Skeletal muscle cell (primary cell): Measurements from ENCODE around the gene CCDC70.

Experiments used
- DNase-seq: peaks from one replicate; pipeline ENCODE4 v3.0.0-alpha.2; 2010; ENCODE audit warnings: low read depth
- H3K4me3 ChIP-seq: 2 replicates; pipeline ENCODE4 v1.5.1; 2011; ENCODE audit warnings: low read depth, mild to moderate bottlenecking, control low read depth, low read length, moderate library complexity

CCDC70 gene

DNA sequence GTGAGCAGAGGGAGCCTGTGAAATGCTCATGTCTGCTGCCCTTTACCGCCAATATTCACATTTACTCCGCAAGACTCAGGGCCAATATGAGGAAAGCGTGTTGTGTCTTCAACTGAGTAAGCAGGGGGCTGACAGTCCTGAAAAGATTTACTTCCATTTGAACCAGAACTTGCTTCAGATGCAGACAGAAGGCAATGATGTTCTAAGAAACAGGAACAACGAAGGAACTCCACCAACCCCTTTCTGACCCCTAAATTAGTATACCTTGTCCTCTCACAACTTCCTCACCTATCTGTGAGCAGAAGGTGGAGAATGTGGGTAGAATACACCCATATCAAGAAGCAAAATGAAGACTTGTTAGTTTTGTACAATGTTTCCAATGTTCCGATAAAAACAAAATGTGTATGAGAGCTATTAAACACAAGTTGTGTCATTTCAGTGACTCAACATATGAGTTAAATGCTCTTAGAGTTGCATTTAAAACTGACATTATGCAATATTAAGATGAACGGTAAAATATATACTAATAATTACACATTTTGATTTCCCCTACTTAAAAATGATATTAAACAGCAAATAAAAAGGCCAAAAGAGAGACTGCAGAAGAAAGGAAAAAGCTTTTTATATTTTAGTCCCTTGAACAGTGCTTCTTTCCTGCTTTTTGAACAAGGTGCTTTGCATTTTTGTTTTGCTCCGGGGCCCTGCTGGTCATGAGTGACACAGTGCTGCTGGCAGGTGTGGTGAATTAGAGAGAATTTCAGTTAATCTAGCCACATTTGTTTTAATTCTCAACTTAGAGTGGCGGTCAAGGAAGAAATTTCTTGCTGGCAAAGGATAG lies 32.8 kb upstream of the CCDC70 start:
- no peak overlapping the region for H3K4me3 ChIP-seq
- DNase-seq = no peak

DNA sequence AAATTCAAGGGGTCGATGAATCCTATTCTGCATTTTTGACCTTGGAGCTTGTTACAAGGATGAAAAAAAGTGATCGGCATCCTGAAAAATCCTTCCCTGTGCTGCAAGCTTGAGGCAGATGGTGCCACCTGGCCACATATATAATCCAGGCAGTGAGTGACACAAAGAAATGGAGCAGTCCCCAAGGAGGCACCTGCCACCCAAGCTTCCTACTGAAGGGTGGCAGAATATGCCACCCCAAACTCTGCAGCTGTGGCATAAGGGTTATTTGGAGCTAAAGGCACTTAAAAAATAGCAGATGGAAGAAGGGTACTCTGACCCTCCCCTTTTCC lies 32.2 kb upstream of the CCDC70 start:
- no peak for DNase-seq
- H3K4me3 ChIP-seq = no peak overlapping the region

DNA sequence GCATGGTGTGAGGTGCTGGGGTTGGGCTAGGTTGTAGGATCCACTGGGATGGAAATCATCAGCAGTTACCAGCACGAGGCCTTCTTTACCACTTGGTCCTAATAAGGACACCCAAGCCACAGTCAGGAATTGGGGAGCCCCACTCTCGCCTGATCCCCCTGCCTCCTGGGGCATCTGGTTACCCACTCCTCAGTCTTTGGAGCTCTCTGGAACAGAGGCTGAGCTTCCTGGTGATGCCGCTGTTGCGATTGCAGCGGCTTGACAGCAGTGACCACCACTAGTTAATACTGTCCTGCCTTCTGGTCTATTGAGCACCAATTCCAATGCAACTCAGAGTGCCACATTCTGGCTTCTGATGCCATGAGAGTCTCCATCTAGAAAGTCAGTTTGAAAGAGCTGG lies 30.2 kb upstream of the CCDC70 start:
- DNase-seq = no peak
- H3K4me3 ChIP-seq = no peak overlapping the region

DNA sequence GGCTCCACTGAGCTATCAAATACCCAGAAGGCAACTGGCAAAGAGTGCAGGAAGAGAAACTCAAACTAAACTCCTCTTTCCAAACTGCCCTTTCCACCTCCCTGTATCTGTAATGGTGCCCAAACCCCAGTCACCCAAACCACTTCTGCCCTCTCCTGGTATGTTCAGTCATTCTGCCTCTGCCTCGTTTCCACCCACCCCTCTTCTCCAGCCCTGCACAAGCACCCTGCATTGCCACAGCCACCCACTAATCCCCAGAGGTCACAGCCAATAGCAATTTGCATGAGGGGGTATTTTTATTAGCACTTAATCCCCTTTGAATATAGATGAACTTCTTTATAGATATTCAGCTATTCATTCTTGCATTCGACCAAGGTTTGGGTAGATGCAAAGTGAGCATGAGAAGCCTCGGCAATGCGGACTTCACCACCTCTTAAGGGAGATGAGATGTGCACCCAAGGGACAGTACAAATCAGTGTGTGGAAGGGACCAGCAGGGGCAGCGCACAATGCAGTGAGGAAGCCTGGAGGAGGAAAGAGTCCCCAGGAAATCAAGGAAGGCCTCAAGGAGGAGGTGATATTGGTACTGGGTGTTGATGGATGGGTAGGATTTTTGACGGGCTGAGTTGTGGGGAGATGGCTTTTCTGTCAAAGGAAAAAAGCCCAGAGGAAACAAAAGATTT lies 29.2 kb upstream of the CCDC70 start:
- DNase-seq = no peak
- H3K4me3 ChIP-seq = no peak overlapping the region

DNA sequence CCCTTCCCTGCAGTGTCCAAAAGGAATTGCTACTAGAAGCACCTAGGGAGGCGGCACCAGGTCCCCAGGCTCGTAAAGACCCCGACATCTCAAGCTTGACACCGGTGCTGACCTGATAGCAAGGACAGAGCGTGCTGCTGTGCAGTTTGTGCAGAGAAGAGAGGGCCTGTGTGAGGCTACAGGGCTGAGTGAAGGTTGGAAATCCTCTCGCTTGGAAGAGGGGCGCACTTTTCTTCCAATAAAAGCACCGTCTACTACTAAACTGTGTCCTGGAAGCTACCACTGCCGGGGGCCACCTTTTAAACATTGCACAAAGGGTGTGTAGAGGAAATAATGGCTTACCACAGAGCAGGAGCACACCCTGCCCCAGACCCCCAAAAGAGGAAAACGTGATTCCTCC lies 27.8 kb upstream of the CCDC70 start:
- H3K4me3 ChIP-seq = no peak overlapping the region
- no peak for DNase-seq

DNA sequence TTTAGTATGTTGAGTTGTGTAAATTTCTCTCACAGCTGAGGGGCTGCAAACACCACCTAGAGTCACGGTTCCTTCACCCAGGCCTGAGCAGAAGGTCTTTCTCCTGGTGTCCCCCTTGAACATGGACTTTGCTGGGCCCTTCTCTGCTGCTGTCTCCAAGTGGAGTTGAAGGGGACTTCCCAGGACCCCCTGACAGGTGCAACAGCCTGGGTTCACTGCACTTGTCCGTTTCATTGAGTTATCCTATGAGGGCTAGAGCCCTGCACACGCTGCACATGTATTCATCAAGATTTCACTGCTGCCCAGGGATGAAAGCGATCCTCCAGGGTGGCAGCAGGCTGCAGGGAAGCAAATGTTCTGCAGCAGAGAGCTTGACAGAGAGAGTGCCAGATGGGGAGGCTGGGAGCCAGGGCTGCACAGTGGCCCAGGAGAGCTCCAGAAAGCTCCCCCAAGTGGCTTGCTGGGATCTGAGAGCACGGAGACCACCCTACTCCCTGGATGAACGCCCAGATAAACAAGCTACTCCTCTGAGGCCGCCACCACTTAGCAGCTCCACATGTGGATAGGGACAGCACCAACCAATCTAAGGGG lies 27.1 kb upstream of the CCDC70 start:
- no peak for DNase-seq
- no peak overlapping the region for H3K4me3 ChIP-seq

- DNase-seq = no peak
- H3K4me3 ChIP-seq = no peak overlapping the region
These were observed 24.8 kb upstream of the CCDC70 start for GRCh38 chr13:51837016-51837415.

- H3K4me3 ChIP-seq = no peak overlapping the region
- peak; percentile 58 for DNase-seq
These were observed 23.4 kb upstream of the CCDC70 start for GRCh38 chr13:51838240-51838846.

DNA sequence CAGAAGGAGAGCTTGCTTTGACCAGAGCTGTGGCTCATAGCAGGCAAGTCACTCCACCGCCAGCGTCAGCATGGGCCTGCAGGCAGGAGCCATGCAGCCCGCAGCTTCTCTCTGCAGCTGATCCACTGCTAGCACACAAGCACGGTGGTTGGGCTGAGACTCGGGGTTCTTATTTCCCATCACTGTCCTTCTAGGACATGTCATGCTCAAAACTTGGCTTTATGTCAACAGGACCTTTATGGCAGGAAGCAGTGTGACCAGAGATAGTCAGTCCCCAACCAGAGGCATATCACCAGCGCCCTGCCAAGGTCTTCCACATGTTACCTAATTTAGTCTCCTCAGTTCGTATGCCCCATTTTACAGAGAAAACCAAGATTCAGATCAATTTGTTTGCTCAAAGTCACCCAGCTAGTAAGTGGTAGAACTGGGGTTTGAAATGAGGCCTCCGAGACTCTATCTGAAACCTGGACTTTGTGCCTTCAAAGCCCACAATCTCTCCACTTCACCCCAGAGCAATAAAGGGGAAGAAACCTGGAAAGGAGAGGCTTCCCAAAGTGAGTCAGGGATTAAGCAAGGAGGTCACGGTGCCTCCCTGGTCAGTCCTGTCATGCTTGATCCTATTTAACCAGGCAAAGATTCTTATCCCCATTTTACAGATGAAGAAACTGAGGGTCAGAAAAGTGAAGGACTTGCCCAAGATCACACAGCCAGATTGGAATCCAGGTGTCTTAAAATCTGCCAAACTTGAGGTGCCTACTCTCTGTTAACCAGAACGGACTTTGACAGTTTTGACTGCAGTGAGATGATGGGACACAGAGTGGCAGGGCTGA lies 21.8 kb upstream of the CCDC70 start:
- H3K4me3 ChIP-seq = no peak overlapping the region
- no peak for DNase-seq

- DNase-seq = no peak
- H3K4me3 ChIP-seq = no peak overlapping the region
These were observed 20.9 kb upstream of the CCDC70 start for GRCh38 chr13:51840917-51841316.

- no peak overlapping the region for H3K4me3 ChIP-seq
- no peak for DNase-seq
These were observed 20.0 kb upstream of the CCDC70 start for GRCh38 chr13:51841732-51842131.

GRCh38 chr13:51843529-51843928 lies 18.2 kb upstream of the CCDC70 start:
- no peak overlapping the region for H3K4me3 ChIP-seq
- DNase-seq = no peak

GRCh38 chr13:51844862-51845573 lies 16.8 kb upstream of the CCDC70 start, which contains the start of gene TMEM272:
TSS of gene TMEM272 (minus strand) at chr13:51845177. CDS start at chr13:51838530, 6,647 bp downstream.
- DNase-seq = no peak
- H3K4me3 ChIP-seq = no peak within 1 kb of the TSS

GRCh38 chr13:51845574-51846318 lies 16.0 kb upstream of the CCDC70 start:
- DNase-seq = no peak
- no peak overlapping the region for H3K4me3 ChIP-seq

GRCh38 chr13:51846756-51847155 lies 15.0 kb upstream of the CCDC70 start:
- no peak for DNase-seq
- H3K4me3 ChIP-seq = no peak overlapping the region

DNA sequence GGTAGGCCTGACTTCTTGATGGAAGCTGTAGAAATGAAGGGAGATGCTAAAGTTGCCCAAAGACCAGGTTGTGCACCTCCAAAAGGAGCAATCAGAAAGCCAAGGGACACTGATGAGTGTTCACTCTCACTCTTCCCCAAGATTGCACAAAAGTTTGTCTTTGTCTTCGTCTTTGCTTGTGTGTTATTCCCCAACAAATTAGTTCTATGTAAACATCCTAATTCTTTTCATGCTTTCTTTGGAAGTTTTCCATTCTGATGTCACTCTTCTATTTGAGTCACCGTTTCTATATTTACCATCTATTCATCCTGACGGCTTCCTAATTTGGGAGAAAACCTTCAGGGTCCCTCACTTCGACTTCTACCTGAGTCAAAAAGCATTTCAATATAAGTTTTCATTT lies 13.1 kb upstream of the CCDC70 start:
- H3K4me3 ChIP-seq = no peak overlapping the region
- DNase-seq = no peak

- DNase-seq = peak; percentile 15
These were observed 12.3 kb upstream of the CCDC70 start for GRCh38 chr13:51849145-51850101.

More at GRCh38 chr13:51849145-51850101, 12.3 kb upstream of the CCDC70 start:
- no peak overlapping the region for H3K4me3 ChIP-seq
